Keratinocyte (primary cell): ENCODE measurements around the gene HGS. TPM values are rescaled to one million over a fixed set of nuclear protein-coding genes. Genes with fewer than 3 reads are reported as not detected.

ENCODE experiments used
- DNase-seq: peaks from one replicate; pipeline ENCODE4 v3.0.0-alpha.2; 2011; ENCODE audit warnings: low read depth, missing footprints, low spot score
- FAIRE-seq: peaks from 2 replicates; lab custom pipeline; 2011; peaks lifted over from hg19 to GRCh38; lab: Jason Lieb, UNC
- H2AFZ ChIP-seq: 2 replicates; pipeline ENCODE4 v1.6.0; 2012; ENCODE audit warnings: low read length, control low read depth, inconsistent platforms; ENCODE audit not compliant: control insufficient read depth
- H3K27ac ChIP-seq: 2 replicates; pipeline ENCODE4 v1.5.1; 2011; ENCODE audit warnings: low read length; ENCODE audit not compliant: control insufficient read depth, insufficient read depth
- H3K27me3 ChIP-seq: 3 replicates; pipeline ENCODE4 v1.6.0; 2011; ENCODE audit warnings: low read length; ENCODE audit not compliant: control insufficient read depth, insufficient read depth; ENCODE audit errors: extremely low read depth
- H3K36me3 ChIP-seq, 2 experiments: 2 replicates in 1 of 2; 3 replicates in 1 of 2; pipeline ENCODE4 v1.5.1; 2011; ENCODE audit warnings: low read length in 2 of 2, mild to moderate bottlenecking in 1 of 2; ENCODE audit not compliant: control insufficient read depth in 2 of 2, insufficient read depth in 2 of 2; ENCODE audit errors: extremely low read depth in 1 of 2
- H3K4me1 ChIP-seq: 3 replicates; pipeline ENCODE4 v1.5.1; 2011; ENCODE audit warnings: low read length; ENCODE audit not compliant: control insufficient read depth, insufficient read depth; ENCODE audit errors: extremely low read depth
- H3K4me2 ChIP-seq: 3 replicates; pipeline ENCODE4 v1.6.0; 2011; ENCODE audit warnings: low read depth, low read length; ENCODE audit not compliant: control insufficient read depth, insufficient read depth; ENCODE audit errors: extremely low read depth
- H3K4me3 ChIP-seq, 3 experiments: fragments of 200-600 bp in 1 of 3; sonication (generic) in 1 of 3; 2 replicates in 2 of 3; 3 replicates in 1 of 3; pipeline ENCODE4 v1.5.1; 2011 to 2016; ENCODE audit warnings: low read length in 3 of 3, mild to moderate bottlenecking in 3 of 3, control low read depth in 2 of 3, inconsistent platforms in 1 of 3, low read depth in 1 of 3, mixed read lengths in 1 of 3, mixed run types in 1 of 3, moderate library complexity in 1 of 3; ENCODE audit not compliant: control insufficient read depth in 2 of 3, insufficient read depth in 2 of 3; ENCODE audit errors: extremely low read depth in 1 of 3
- H3K79me2 ChIP-seq: 2 replicates; pipeline ENCODE4 v1.6.0; 2012; ENCODE audit warnings: low read length; ENCODE audit not compliant: control insufficient read depth, insufficient read depth
- H3K9ac ChIP-seq: 3 replicates; pipeline ENCODE4 v1.6.0; 2011; ENCODE audit warnings: low read length; ENCODE audit not compliant: control insufficient read depth, insufficient read depth; ENCODE audit errors: extremely low read depth
- H3K9me1 ChIP-seq: 3 replicates; pipeline ENCODE4 v1.6.0; 2011; ENCODE audit warnings: low read length; ENCODE audit not compliant: control insufficient read depth, insufficient read depth; ENCODE audit errors: extremely low read depth
- H3K9me3 ChIP-seq: 2 replicates; pipeline ENCODE4 v1.5.1; 2012; ENCODE audit warnings: low read depth, low read length; ENCODE audit not compliant: control insufficient read depth
- H4K20me1 ChIP-seq: 3 replicates; pipeline ENCODE4 v1.6.0; 2011; ENCODE audit warnings: low read length; ENCODE audit not compliant: control insufficient read depth, insufficient read depth; ENCODE audit errors: extremely low read depth
- CTCF ChIP-seq, 3 experiments: IDR thresholded peaks in 1 of 3; conservative IDR thresholded peaks in 1 of 3; optimal IDR thresholded peaks in 1 of 3; 2 replicates in 2 of 3; 3 replicates in 1 of 3; pipeline versions ENCODE3 to v1.5.1; 2011; ENCODE audit warnings: low read length in 3 of 3, mild to moderate bottlenecking in 3 of 3, moderate library complexity in 2 of 3, control low read depth in 1 of 3, inconsistent platforms in 1 of 3; ENCODE audit not compliant: insufficient read depth in 2 of 3; ENCODE audit errors: extremely low read depth in 1 of 3
- EZH2 ChIP-seq: IDR thresholded peaks from one replicate; pipeline ENCODE4 v1.6.1; 2012; ENCODE audit warnings: inconsistent platforms, mild to moderate bottlenecking, low read length, moderate library complexity
- dilution Hi-C: fragments of 300-500 bp; cut with MboI; formaldehyde crosslinking; loops from one replicate; pipeline ENCODE4 v1.7.0; 2020; ENCODE audit warnings: low sequenced_read_pairs; ENCODE audit not compliant: extremely low pct_ligation_motif_present
- polyA plus RNA-seq, 5 experiments: library from polyadenylated mRNA; depleted of rRNA in 3 of 5; stranded (reverse) in 3 of 5; stranded (forward) in 1 of 5; unstranded in 1 of 5; fragments of >200 nt; gene quantifications; 1 replicate in 1 of 5; 2 replicates in 3 of 5; 3 replicates in 1 of 5; pipeline versions ENCODE4 v1.2.1 to v1.2.3, GENCODE V29; 2011 to 2012; ENCODE audit warnings: missing spikeins in 2 of 5, low read depth in 1 of 5, low replicate concordance in 1 of 5

The HGS gene
- polyA plus RNA-seq, 1 donor (not counting 4 experiments of a cell fraction or from before 2014, with no cell fraction given) = 79.6 TPM

GRCh38 chr17:81682565-81683207 lies 1.1 kb upstream of the HGS start:
- H3K4me1 ChIP-seq = peaks cover 23% of the 10 kb centered on the region
- DNase-seq (no peak), FAIRE-seq (no peak)
- no peaks in the 10 kb centered on the region for H3K27me3 ChIP-seq
- peak overlapping the region; percentile 83 for H3K9ac ChIP-seq
- peak overlapping the region; percentile 74 for H2AFZ ChIP-seq
- no peaks in the 10 kb centered on the region for H3K9me3 ChIP-seq
- dilution Hi-C loops = no loop called here
- H3K79me2 ChIP-seq = peaks cover 53% of the 10 kb centered on the region
- H3K27ac ChIP-seq = peak overlapping the region; percentile 71
- H3K4me3 ChIP-seq = peak overlapping the region; percentile 85 to 99 (median 89)
- H3K4me2 ChIP-seq = peak overlapping the region; percentile 97
- TF ChIP-seq EZH2 (no peak), CTCF (optimal IDR thresholded peaks at IDR 0.05 in 1 of 3, IDR thresholded peaks at IDR 0.05 in 1 of 3, conservative IDR thresholded peaks at IDR 0.05 in 1 of 3; ENCODE audit: extremely low read depth in 1 of 3, insufficient read depth in 2 of 3, low read length in 3 of 3) (no peak)
- H4K20me1 ChIP-seq = peaks cover 13% of the 10 kb centered on the region
- no peaks in the 10 kb centered on the region for H3K9me1 ChIP-seq
- peaks cover 24 to 27% of the 10 kb centered on the region in 2 experiments for H3K36me3 ChIP-seq

GRCh38 chr17:81683208-81683583 lies 615 bp upstream of the HGS start:
- Histone ChIP-seq H3K27ac (peak overlapping the region; percentile 71), H3K4me1 (peaks cover 24% of the 10 kb centered on the region), H3K9ac (peak overlapping the region; percentile 83), H3K36me3 (peaks cover 28 to 31% of the 10 kb centered on the region in 2 experiments), H3K27me3 (no peaks in the 10 kb centered on the region), H4K20me1 (peaks cover 17% of the 10 kb centered on the region), H2AFZ (peak overlapping the region; percentile 74), H3K4me3 (peak overlapping the region; percentile 85 to 99 (median 89)), H3K4me2 (peak overlapping the region; percentile 97), H3K79me2 (peaks cover 58% of the 10 kb centered on the region), H3K9me3 (no peaks in the 10 kb centered on the region), H3K9me1 (no peaks in the 10 kb centered on the region)
- FAIRE-seq = no peak
- no peak for TF ChIP-seq EZH2
- no peak for TF ChIP-seq CTCF (optimal IDR thresholded peaks at IDR 0.05 in 1 of 3, IDR thresholded peaks at IDR 0.05 in 1 of 3, conservative IDR thresholded peaks at IDR 0.05 in 1 of 3; ENCODE audit: extremely low read depth in 1 of 3, insufficient read depth in 2 of 3, low read length in 3 of 3)
- no peak for DNase-seq
- dilution Hi-C loops = no loop called here
